Measurements from ENCODE around the gene RAB17.
"Not testable (repeated sequence)": the region's sequence is repeated elsewhere in the genome, so short reads cannot be mapped to it uniquely, and the experiment has no call there.

The RAB17 gene

DNA sequence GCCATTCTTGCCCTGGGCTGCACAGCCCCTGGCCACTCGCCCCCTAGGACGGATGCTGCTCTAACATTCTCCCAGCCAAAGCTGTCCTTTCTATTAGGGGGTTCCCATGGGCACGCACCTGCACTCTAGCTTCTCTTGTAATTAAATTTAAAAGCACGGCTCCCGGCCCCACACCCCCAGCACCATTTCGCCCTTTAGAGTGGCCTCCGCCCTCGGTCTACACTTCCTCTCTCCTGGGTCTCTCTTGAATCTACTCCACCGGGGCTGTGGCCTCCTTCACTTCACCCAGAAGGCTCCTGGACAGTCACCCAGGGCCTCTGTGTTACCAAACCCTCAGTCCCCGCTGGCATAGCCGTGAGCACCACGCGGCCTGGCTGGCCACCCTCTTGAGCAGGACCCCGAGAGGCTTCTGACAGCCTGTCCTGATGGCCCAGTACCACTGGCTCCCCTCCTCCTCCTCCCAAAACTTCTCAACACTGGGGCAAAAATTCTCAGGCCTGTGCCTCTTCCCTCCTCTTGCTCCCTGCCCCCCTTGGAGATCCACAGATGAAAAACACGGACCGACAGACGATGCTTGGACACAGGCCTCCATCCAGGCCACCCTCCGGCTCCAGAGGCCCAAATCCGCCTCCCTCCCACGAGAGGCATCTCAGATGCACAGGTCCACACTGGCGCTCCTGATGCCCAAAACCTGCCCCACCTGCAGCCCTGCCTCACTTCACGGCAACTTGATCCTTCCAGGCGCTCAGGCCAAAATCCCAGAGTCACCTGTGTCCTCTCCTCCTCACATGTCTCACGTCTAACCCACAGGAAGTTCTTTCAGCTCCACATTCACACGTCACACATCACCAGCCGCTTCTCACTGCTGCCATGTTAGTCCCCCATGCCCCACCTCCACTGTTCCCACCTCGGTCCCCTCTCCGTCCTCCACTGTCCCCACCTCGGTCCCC lies 6.9 kb upstream of the RAB17 start:
- DNase-seq = no peak

DNA sequence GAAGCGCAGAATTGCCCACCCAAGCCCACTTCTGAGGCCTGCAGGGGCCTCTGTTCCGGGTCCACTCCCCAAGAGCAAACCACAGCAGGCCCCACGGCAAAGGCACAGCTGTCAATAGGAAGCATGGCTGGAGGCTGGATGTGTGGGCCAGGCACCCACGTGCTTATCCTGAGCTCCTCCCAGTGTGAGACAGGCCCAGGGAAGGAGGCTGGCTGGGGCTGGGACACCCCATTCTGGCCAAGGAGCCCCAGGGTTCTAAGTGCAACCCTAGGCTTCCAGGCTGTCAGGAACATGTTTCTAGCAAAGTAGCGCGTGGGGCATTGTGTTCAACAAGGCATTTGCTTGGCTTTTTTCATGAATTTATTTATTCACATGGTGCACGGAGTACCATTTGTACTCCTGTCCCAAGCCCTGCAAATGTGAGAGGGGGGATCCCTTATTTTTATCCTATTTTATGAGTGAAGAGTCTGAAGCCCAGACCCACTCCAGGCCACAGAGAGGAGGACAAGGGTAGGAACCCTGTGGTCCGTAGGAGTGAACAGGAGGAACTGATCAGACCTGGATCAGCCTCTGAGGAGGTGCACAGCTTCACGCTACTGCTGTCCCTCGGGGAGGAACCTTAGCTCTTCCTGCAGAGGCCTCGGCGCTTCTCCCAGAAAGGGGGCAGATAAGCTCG lies 6.1 kb upstream of the RAB17 start:
- DNase-seq = no peak

- DNase-seq = not testable (repeated sequence)
These were observed 5.4 kb upstream of the RAB17 start for GRCh38 chr2:237595829-237596519.

- no peak for DNase-seq
These were observed 4.0 kb upstream of the RAB17 start for GRCh38 chr2:237594514-237594871.

GRCh38 chr2:237593596-237594320 lies 3.2 kb upstream of the RAB17 start:
- DNase-seq = no peak

- no peak for DNase-seq
These were observed 2.5 kb upstream of the RAB17 start for GRCh38 chr2:237593036-237593435.

DNA sequence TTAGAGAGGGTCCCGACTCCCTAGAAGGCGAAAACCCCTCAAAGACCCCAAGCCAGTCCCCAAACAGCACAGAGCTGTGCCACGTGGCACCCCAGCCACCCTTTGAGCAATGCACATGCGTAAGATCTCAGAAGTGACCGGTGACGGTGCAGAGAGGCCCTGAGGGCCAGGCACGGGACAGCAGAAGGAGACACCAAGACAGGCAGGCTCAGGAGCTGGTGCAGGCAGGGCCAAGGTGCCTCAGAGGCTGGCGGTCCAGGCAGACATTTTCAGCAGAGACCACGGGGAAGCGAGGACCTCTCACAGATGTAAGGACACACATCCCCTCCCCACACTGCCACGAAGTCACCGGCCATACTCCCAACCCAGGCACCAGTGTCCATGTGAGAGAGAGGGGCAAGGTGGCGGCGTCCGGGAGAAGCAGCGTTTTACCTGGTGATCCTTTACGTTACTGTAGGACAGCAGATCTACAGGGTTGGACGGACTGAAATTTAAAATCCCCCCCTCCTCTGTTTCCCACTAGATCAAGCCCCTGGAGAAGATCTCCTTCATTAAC lies 2.0 kb upstream of the RAB17 start:
- DNase-seq = no peak

DNA sequence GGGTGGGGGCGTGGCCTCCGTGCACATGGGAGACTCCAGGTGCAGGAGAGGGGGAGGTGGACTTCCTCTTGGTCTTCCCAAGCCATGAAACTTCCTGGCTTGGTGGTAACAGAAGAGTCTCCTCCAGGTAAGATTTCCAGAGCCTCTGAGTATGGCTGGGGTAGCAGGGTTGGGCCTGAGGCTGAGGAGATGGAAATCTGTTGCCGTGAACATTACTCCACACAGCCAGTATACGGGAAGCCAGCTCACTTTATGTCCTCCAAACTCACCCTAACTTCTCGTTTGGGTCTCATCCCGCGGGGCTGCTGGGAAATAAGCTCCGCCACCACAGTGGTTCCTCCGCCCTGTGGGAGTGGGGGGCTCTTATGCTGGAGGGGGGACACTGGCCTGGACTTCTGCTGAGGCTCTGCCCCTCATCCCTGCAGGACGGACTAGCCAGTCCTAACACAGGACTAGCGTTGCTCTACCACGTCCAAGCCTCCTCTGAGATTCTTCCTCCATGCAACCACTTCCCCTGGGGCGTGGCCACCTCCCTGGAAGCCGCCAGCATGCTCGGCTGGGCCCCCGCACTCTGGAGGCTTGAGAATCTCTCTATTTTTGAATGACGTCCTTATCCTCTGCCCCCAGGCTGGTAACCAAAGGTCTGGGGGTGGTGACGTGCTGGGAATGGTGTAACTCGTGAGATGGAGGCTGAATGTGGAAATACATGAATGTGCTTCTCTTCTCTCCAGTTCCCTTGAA lies 777 bp upstream of the RAB17 start:
- DNase-seq = no peak

- no peak for DNase-seq
These were observed 2.4 kb downstream of the RAB17 start for GRCh38 chr2:237588044-237588696.

- DNase-seq = no peak
These were observed 4.8 kb downstream of the RAB17 start for GRCh38 chr2:237585590-237586221.

GRCh38 chr2:237583385-237584295 lies 6.9 kb downstream of the RAB17 start:
- no peak for DNase-seq

DNA sequence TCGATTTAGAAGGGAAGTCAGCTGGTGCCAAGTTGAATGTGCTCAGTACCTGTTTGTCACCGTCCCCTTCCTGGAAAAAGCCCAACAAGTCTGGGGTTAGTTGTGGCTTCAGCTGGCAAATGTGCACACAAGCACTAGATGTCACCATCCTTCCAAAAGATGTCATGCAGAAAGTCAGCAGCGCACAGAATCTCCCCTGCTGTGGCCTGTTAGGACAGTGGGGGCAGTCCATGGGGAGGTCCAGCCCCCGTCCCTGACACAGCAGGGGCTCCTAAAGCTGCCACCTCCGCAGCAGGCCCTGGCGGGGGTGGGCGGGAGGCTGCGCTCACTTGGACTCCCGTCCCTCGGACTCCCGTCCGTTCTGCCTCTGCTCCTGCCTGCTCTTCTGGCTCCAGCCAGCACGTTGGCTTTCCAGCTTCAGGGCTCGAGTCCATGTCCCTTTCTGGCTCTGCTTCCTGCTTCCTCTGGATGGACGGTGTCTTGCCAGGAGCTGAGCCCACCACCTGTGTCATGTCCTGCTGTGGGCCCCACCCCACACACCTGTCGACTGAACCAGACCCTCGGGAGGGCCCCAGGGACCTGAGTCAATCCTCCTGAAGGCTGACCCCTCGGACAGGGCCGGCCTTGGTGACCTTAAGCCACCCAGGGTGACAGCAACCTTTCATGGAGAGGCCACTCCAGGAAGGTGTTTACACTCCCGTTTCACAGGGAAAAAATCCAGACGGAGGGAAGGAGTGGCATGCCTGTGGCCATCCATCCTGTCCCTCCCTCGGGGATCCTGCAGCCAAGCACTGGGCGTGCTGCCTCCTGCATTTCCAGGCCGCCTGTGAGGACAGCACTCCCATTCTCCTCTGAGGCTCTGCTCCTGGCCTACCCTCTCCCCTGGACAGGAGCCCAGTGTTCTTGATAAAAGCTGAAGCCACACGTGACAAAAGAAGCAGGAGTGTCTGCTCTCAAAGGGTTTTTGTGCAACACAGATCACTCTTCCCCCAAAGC lies 8.5 kb downstream of the RAB17 start:
- peak; percentile 38 for DNase-seq

GRCh38 chr2:237581326-237581725 lies 9.2 kb downstream of the RAB17 start:
- no peak for DNase-seq

DNA sequence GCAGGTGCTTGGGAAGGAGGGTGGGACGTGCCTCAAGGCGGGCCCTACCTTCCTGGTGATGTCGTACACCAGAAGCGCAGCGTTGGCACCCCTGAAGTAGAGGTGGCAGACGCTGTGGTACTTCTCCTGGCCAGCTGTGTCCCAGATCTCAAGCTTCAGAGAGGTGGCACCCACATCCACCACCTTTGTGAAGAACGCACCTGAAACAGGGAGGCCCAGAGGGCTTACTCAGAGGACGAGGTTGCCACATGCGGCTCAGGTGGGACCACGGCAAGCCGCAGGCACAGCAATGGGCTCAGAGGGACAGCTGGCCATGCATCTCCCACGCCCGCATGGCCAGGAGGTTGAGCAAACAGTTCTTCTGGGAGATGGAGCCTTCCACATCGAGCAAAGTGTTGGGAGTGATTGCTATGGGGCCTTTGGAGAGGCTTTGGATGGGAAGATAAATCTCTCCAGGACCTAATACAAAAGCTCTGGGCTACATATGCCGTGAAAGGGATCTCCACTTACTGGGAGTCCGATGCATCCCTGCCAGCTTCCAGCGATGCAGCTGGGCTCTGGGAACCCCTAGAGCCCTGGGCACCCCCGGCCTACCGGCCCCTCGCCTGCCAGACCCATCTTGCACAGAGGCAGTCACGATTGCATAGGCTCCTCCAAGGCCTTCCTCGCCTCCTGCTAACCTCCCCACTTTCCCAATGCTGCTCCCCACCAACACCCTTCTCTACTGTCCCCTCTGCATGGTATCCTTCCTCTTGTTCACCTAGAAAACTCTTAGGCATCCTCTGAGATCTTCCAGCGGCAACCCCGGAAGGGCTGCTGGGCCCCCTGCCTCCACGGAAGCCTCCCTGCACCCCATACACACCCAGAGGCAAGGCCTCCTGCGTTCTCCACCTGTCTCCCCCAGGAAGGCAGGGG lies 12.3 kb downstream of the RAB17 start:
- no peak for DNase-seq

GRCh38 chr2:237577458-237577857 lies 13.1 kb downstream of the RAB17 start:
- DNase-seq = no peak

GRCh38 chr2:237576974-237577373 lies 13.6 kb downstream of the RAB17 start:
- DNase-seq = no peak
